Measurements from ENCODE around the gene CACNA1H.

CACNA1H gene

DNA sequence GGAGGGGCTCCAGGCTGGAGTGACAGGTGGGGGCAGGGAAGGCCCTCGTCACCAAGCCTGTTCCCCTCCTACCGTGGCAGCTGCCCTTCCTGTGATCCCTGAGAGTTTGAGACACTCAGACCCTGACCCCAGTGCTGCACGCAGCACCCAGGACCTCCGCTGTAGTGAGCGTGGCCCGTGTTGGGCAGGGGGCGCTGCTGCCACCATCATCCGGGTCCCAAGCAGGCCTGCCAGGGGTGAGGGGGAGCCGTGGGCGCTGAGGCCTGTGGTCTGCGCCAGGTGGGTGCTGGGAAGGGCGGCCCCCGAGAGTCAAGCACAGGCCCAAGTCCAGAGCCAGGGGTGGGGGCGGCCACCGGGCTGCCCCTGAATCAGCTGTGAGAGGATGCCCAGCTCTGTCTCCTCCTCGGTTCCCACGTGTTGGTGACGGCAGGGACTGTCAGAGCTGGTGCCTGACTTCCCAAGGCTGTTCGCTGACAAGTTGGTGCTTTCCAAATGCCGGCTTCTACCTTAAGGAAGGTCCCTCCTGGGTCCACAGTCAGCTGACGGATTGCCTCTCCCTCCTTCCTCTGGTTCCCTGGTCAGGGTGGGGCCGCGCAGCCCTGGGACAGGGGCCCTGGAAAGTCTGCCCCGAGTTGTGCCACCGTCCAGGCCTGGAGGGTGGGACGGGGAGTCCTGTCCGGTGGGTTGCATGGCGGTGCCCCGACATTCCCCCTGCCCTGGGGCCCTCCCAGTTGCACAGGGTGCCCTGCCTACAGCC is 41.1 kb downstream of the CACNA1H start:
- Histone ChIP-seq H3K27me3 (peaks cover 36% of the 10 kb centered on the region), H3K27ac (no peak overlapping the region), H3K36me3 (no peaks in the 10 kb centered on the region), H3K4me3 (ENCODE audit: low read depth in 1 of 2, low read length in 1 of 2) (no peak overlapping the region), H3K9me3 (no peaks in the 10 kb centered on the region), H3K4me1 (ENCODE audit: control insufficient read depth in 1 of 2, insufficient read depth in 1 of 2, low read depth in 1 of 2, low read length in 1 of 2) (no peaks in the 10 kb centered on the region)
- no peak for TF ChIP-seq CTCF (IDR thresholded peaks at IDR 0.05)

- no peak overlapping the region for H3K27ac ChIP-seq
- no peaks in the 10 kb centered on the region for H3K36me3 ChIP-seq
- H3K4me3 ChIP-seq (ENCODE audit: low read depth in 1 of 2, low read length in 1 of 2): no peak overlapping the region
- peaks cover 36% of the 10 kb centered on the region for H3K27me3 ChIP-seq
- no peaks in the 10 kb centered on the region for H3K9me3 ChIP-seq
- H3K4me1 ChIP-seq (ENCODE audit: control insufficient read depth in 1 of 2, insufficient read depth in 1 of 2, low read depth in 1 of 2, low read length in 1 of 2): no peaks in the 10 kb centered on the region
- TF ChIP-seq CTCF (IDR thresholded peaks at IDR 0.05): no peak
Measured at GRCh38 chr16:1194665-1195392, 41.9 kb downstream of the CACNA1H start.

DNA sequence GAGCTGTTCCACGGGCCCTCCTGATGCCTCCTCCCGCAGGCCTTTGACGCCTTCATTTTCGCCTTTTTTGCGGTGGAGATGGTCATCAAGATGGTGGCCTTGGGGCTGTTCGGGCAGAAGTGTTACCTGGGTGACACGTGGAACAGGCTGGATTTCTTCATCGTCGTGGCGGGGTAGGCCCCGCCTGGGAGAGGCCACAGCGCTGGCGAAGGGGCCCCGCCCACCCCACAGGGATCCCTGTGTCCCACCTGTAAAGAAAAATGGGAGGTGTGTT is 42.4 kb downstream of the CACNA1H start:
- Histone ChIP-seq H3K4me3 (ENCODE audit: low read depth in 1 of 2, low read length in 1 of 2) (no peak overlapping the region), H3K27me3 (peaks cover 36% of the 10 kb centered on the region)
- TF ChIP-seq CTCF (IDR thresholded peaks at IDR 0.05): no peak

DNA sequence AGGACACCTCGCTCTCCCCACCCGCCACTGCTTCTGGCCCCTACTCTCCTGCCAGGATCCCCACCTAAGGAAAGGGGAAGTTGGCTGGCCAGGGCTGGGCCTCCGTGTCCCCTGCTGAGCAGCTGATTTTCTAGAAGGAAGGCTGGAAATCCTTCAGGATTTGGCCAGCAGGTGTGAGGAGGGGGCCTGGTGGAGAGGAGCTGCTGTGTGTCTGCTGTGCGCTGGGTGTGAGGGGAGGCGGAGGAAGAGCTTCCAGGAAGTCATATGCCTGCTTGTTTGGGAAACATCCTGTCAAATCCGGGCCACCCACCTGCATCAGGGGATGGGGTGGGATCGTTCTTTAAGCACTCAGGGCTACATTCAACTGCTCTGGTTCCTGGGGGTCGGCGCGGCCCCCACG is 43.6 kb downstream of the CACNA1H start:
- Histone ChIP-seq H3K27ac (no peak overlapping the region), H3K4me3 (ENCODE audit: low read depth in 1 of 2, low read length in 1 of 2) (no peak overlapping the region), H3K4me1 (ENCODE audit: control insufficient read depth in 1 of 2, insufficient read depth in 1 of 2, low read depth in 1 of 2, low read length in 1 of 2) (no peaks in the 10 kb centered on the region), H3K36me3 (no peaks in the 10 kb centered on the region), H3K9me3 (no peaks in the 10 kb centered on the region), H3K27me3 (peaks cover 36% of the 10 kb centered on the region)
- TF ChIP-seq CTCF (IDR thresholded peaks at IDR 0.05): no peak

More for the DNA sequence above, 42.4 kb downstream of the CACNA1H start:
- H3K9me3 ChIP-seq: no peaks in the 10 kb centered on the region
- H3K4me1 ChIP-seq (ENCODE audit: control insufficient read depth in 1 of 2, insufficient read depth in 1 of 2, low read depth in 1 of 2, low read length in 1 of 2): no peaks in the 10 kb centered on the region
- H3K27ac ChIP-seq: no peak overlapping the region
- no peaks in the 10 kb centered on the region for H3K36me3 ChIP-seq

GRCh38 chr16:1197237-1197866 is 44.4 kb downstream of the CACNA1H start:
- no peak overlapping the region for H3K27ac ChIP-seq
- no peaks in the 10 kb centered on the region for H3K9me3 ChIP-seq
- no peak for TF ChIP-seq CTCF (IDR thresholded peaks at IDR 0.05)
- no peaks in the 10 kb centered on the region for H3K36me3 ChIP-seq
- H3K4me3 ChIP-seq (ENCODE audit: low read depth in 1 of 2, low read length in 1 of 2): no peak overlapping the region
- peaks cover 36% of the 10 kb centered on the region for H3K27me3 ChIP-seq
- H3K4me1 ChIP-seq (ENCODE audit: control insufficient read depth in 1 of 2, insufficient read depth in 1 of 2, low read depth in 1 of 2, low read length in 1 of 2): no peaks in the 10 kb centered on the region

Measured in neutrophil (primary cell).